Measurements from ENCODE around the gene CCDC197.

CCDC197 gene

DNA sequence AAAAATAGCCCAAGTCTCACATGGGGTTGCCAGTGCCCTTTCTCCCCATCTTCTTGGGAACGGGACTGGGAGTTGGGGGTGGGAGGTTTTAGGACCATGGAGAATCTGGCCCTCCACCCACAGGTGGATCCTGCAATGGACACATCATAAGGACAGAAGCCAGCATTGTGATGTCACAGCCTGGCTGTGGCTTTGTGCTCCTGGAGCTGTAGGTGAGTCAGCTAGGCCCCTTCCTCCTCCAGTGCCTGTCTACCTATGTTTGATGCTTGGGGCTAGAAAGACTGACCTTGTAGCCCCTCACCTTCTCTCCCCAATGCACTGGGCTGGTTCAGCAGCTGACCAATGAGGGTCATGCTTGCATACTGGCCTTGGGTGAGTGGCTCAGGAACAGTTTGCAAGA, at the start of gene CCDC197:
Gene CCDC197 (plus strand): TSS at position 220 of the 400 bp plus-strand sequence. CDS start 831 bp downstream, outside the sequence.
- DNase-seq: no peak

- DNase-seq: no peak
Observed at GRCh38 chr14:93949511-93950075, 47.5 kb upstream of the CCDC197 start.

- DNase-seq: no peak
Observed at GRCh38 chr14:93950948-93951634, 46.0 kb upstream of the CCDC197 start.

- no peak for DNase-seq
Observed at GRCh38 chr14:93951635-93952540, 45.2 kb upstream of the CCDC197 start.

DNA sequence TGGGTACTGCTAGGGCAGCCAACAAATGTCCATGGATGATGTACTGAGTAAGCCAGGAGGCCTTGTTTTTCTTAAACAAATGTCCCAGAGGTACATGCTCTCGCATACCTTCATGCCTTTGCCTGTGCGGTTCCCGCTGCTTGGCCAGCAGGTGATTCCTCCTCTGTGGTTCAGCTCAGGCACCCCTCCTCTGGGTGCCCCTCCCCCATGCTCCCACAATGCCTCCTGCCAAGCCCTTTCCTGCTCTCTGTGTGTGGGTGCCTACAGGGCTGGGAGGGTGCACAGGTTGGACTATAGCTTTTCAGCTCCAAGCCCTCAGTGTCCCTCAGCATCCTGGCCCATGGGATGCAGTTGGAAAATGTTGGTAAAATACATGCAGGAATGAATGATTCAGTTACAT, 44.3 kb upstream of the CCDC197 start:
- no peak for DNase-seq

DNA sequence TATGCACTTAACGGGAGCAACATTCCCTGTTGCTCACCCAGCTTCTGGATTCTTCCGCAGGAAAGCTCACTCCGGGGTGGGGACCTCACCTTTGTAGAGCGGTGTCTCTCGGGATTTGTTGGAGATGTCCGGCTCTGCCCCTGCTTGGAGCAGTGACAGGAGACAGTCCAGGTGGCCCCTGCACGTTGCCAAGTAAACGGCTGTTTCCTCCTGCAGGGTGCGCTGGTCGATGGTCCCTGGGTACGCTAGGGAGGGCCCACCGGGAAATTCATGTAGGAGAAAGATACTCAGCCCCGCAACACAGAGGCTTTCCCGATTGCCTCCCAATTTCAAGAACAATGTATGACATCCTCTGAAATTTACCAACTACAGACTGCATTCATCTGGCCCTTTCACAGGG, 43.8 kb upstream of the CCDC197 start:
- DNase-seq: no peak

GRCh38 chr14:93953739-93954515, 43.2 kb upstream of the CCDC197 start:
- DNase-seq: no peak

GRCh38 chr14:93954516-93954830, 42.6 kb upstream of the CCDC197 start:
- no peak for DNase-seq

- no peak for DNase-seq
Observed at GRCh38 chr14:93954900-93955849, 41.9 kb upstream of the CCDC197 start.

DNA sequence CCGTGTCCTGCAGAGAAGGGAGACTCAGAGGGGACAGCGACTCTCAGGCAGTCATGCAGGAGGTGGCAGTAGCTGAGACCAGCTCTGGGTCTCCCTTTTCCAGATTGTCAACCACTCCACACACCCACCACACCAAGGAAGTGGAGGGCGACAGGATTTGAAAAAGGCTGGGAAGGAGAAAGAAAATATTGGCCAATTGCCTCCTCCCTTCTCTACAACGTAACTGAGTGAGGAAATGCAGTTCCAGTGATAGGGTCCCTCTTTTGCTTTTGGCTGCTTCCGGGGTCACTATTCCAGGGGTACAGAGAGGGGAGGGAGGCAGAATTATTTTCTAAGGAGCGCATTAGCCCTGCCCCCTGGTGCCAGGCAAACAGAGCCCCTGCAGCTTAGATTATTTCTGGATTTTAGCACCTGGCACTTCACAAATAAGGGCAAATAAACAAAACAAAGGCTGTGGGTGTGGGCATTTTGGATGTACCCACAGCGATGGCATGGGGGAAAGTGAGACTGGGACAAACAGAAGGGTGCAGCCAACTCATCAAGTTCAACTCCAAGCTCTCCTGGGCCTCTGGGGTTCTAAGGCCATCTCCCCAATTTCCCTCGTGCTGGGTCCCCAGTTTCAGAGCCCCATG, 41.1 kb upstream of the CCDC197 start:
- DNase-seq: no peak

DNA sequence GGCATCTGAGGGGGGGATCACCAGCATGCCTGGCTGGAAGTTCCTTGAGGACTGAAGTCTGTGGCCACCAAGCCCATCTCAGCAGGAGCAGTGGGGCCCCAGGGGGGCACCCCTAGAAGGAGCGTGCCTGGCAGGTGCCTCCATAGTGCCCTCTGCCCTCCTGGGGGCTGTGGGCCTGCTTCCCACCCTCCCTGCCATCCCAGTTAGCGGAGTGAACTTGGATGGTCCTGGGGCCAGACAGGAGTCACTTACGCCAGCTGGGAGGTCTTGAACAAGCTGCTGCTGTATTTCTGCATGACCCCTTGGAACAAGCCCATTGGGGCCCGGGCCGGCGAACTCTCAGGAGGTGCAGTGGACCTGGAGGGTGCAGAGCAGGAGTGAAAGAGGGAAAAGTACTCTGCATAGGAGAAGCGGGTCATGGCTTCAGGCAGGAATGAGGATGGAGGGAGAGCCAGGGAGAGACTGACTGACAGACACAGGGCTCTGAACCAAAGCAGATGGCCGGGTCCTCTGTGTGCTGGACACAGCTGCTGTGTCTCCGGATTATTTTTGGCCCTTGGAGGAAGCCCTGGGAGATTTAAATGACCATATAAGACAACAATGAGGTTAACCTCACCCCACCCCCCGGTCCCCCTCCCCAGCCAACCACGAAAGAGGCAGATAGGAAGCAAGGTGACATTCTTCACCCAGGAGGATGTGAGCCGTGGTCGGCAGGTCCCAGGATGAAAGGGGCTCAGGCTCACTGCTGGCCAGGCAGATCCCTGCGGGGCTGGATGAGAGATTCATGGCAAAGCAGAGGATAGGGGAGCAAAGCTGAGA, 40.4 kb upstream of the CCDC197 start:
- no peak for DNase-seq

GRCh38 chr14:93957333-93957710, 39.8 kb upstream of the CCDC197 start:
- no peak for DNase-seq

- no peak for DNase-seq
Observed at GRCh38 chr14:93957751-93958566, 39.1 kb upstream of the CCDC197 start.

DNA sequence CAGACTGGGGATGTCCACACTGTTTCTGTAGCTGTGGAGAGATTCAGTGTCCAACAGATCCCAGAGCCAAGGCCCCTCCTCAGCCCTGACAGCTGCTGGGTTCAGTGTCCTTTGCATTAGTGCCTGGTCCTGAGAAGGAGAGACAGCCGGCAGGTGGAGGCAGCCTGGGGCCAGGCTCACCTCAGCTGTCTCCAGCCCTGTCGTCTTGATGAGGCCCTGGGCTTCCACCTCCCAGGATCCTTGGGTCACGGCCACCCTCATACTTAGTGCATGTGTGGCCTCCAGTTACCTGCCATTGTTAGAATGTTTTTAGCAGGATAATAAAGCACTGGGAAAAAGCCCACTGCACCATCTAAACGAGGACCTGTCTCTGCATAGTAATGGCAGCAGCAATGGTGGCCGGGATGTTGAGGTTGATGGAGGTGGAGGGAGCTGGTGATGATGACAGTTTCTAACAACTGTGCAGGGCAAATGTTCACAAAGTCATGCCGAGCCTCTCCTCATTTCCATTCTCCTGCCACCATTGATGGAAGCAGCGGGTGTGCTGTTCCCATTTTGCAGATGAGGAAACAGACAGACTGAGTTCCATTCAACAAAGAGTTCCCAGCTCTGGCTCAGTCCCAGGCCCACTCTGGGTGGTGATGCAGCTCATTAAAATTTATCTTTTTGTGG, 38.4 kb upstream of the CCDC197 start:
- DNase-seq: no peak

DNA sequence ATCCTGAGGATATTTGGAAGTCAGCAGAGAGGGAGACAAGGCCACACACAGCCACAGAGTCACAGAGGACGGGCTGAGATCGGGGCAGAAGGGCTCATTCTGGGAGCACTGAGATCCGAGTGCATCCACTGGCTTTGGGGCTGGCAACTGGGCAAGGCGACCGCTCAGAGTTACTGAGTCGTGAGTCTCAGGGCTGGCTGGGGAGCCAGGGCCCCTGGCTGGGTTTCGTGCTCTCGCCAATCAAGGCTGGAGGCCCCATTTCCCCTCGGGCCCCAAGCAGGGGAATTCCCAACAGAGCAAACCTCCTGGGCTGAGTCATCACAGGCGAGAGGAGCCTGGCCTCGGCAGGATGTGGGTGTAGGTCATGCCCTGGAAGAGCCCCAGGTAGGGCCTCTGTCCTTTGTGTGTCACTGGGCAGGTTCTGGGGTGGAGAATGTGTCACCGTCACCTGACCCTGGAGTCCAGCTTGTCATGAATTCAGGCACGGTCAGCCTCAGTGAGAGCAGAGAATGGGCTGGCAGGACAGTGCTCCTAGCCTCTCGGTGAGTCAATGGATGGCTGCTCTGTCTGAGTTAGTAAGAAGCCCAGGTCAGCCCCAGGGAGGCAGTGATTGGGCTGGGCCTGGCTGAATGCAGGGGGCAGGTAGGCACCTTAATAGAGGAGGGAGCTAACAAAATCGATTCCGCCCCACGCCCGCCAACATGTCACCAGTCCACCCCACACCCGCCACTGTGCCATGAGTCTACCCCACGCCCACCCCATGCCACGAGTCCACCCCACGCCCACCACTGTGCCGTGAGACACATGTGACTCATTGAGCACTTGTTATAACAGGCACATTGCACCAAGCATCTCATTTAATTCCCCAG, 37.6 kb upstream of the CCDC197 start:
- DNase-seq: no peak

DNA sequence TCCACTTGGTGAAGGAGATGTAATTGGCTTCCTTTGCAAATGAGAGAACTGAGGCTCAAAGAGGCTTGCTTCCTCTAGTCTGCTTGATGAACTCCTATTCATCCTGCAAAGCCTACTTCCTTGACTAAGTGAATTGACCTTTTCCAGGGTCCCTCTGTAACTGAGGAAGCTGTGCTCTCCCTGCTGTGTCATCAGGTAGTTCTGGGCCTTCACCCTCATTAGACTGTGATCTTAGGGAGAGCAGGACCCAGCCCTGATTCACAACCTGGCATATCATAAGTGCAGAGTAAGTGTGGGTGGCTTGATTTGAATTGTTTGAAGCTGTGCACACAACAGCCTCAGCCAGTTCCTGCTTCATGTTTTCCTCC, 37.0 kb upstream of the CCDC197 start:
- no peak for DNase-seq

DNA sequence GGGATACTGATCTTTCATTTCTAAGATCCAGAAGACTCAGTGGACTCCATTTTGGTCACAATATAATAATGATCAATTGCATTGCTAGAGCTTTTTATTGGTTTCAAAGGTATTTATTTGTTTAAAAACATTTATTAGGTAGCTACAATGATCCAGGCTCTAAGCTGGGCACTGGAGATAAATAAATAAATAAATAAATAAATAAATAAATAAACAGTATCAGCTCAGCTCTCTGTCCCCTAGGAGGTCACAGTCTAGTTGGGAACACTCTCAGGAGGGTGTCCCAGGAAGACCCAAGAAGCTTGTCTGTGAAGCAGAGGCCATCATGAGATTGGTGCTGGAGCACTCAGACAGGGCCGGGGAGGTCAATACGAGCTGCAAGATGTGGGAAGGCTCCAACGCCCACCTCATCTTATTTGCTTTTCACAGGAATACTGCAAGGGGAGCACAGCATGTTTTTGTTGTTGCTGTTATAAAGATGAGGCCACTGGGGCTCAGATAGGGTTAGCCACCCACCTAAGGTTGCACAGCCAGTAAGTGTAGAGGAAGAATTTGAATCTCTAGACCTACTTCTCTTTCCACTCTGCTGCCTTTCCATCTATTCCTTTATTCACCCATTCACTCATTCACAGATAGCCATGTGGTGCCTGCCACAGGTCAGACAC, 36.2 kb upstream of the CCDC197 start:
- no peak for DNase-seq

GRCh38 chr14:93961620-93962019, 35.5 kb upstream of the CCDC197 start:
- DNase-seq: no peak
